NCI-H2081 treated with DMSO at 0.1 percent for 48 hours (cell line): ENCODE measurements around the gene EPB42.

ENCODE experiments used
- DNase-seq: peaks from one replicate; lab custom pipeline; 2025; lab: John Stamatoyannopoulos, UW

EPB42 gene

GRCh38 chr15:43220991-43221403, at the start of gene EPB42:
Gene EPB42 (minus strand): TSS chr15:43221018. CDS start chr15:43220825, 193 bp downstream.
- DNase-seq: no peak

GRCh38 chr15:43270113-43270665, 49.4 kb upstream of the EPB42 start:
- DNase-seq: no peak

- no peak for DNase-seq
These were observed 47.6 kb upstream of the EPB42 start for GRCh38 chr15:43268111-43269105.

- no peak for DNase-seq
These were observed 46.6 kb upstream of the EPB42 start for GRCh38 chr15:43267439-43267838.

- no peak for DNase-seq
These were observed 46.0 kb upstream of the EPB42 start, which contains the start of gene TGM5 for GRCh38 chr15:43266834-43267233. Gene TGM5 (minus strand): TSS chr15:43266928. CDS start chr15:43266849, 79 bp downstream.

GRCh38 chr15:43266386-43266785, 45.6 kb upstream of the EPB42 start:
- no peak for DNase-seq

GRCh38 chr15:43260011-43260615, 39.3 kb upstream of the EPB42 start:
- DNase-seq: no peak

- DNase-seq: no peak
These were observed 38.0 kb upstream of the EPB42 start for GRCh38 chr15:43258781-43259180.

- DNase-seq: no peak
These were observed 35.5 kb upstream of the EPB42 start for GRCh38 chr15:43256341-43256740.

- DNase-seq: no peak
These were observed 34.6 kb upstream of the EPB42 start for GRCh38 chr15:43255376-43255775.

- DNase-seq: no peak
These were observed 32.9 kb upstream of the EPB42 start for GRCh38 chr15:43253431-43254403.

GRCh38 chr15:43251871-43252250, 31.0 kb upstream of the EPB42 start:
- no peak for DNase-seq

- no peak for DNase-seq
These were observed 30.5 kb upstream of the EPB42 start for GRCh38 chr15:43251185-43251870.

- no peak for DNase-seq
These were observed 30.0 kb upstream of the EPB42 start for GRCh38 chr15:43250785-43251184.

GRCh38 chr15:43249699-43250203, 28.9 kb upstream of the EPB42 start:
- DNase-seq: no peak

- no peak for DNase-seq
These were observed 28.4 kb upstream of the EPB42 start for GRCh38 chr15:43249236-43249635.

GRCh38 chr15:43246261-43246774, 25.5 kb upstream of the EPB42 start:
- DNase-seq: no peak

GRCh38 chr15:43244092-43244491, 23.3 kb upstream of the EPB42 start:
- DNase-seq: no peak

- DNase-seq: no peak
These were observed 22.3 kb upstream of the EPB42 start for GRCh38 chr15:43243020-43243645.

GRCh38 chr15:43242616-43243015, 21.8 kb upstream of the EPB42 start:
- DNase-seq: no peak
